ENCODE measurements around the gene KIAA0753. TPM values are rescaled to one million over a fixed set of nuclear protein-coding genes. Genes with fewer than 3 reads are reported as not detected.

Gene KIAA0753
- total RNA-seq, 1 donor: 14.4 TPM

DNA sequence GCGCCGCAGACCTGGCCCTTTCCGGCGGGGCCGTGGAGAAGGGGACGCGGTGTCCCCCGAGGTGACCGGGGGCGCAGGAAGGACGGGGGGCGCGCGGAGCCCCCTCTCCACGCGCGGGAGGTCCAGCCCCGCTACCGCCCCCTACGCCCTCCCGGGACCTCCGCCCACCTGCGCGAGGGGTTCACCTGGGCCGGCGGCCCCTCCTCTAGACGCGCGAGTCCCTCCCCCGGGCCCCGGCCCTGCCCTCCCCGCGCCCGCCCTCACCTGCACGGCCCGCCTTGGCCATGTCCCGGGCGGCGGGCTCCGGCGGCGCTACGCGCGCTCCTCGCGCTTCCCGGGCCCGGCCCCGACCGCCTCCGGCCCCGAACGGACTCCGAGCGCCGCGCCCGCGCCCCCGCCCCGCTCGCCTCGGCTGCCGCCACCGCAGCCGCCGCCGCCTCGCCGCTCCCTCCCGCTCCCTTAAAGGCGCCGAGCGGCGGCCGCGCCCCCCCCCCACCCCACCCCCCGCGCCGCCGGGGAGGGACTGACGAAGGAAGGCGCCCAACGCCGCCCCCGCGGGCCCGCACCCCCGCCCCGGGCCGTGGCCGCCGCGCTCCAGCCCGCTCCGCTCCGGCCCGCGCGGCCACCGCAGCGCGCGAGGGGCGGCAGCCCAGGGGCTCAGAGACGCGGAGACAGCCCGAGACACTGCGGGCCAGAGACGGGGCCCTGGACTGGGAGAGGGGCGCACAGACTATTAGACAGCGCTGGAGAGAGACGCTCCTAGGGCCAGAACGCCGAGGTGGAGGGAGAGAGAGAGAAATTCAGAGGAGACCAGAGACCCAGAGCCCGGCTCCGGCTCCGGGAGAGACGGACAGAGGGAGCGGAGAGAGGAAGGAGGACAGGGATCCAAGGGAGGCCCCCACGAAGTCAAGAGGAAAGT, 84.1 kb downstream of the KIAA0753 start, which contains the start of gene PITPNM3:
TSS of gene PITPNM3 (minus strand) at position 435 of the 919 bp plus-strand sequence. CDS start at position 286, 149 bp downstream.
- no peak for DNase-seq (ENCODE audit: low read depth)
- peak within 1 kb of the TSS; percentile 58 for H3K4me3 ChIP-seq (ENCODE audit: low read depth, low read length)
- TF ChIP-seq, protein P1, sequence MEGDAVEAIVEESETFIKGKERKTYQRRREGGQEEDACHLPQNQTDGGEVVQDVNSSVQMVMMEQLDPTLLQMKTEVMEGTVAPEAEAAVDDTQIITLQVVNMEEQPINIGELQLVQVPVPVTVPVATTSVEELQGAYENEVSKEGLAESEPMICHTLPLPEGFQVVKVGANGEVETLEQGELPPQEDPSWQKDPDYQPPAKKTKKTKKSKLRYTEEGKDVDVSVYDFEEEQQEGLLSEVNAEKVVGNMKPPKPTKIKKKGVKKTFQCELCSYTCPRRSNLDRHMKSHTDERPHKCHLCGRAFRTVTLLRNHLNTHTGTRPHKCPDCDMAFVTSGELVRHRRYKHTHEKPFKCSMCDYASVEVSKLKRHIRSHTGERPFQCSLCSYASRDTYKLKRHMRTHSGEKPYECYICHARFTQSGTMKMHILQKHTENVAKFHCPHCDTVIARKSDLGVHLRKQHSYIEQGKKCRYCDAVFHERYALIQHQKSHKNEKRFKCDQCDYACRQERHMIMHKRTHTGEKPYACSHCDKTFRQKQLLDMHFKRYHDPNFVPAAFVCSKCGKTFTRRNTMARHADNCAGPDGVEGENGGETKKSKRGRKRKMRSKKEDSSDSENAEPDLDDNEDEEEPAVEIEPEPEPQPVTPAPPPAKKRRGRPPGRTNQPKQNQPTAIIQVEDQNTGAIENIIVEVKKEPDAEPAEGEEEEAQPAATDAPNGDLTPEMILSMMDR (IDR thresholded peaks at IDR 0.05; ENCODE audit: insufficient read depth, low read length): no peak

DNA sequence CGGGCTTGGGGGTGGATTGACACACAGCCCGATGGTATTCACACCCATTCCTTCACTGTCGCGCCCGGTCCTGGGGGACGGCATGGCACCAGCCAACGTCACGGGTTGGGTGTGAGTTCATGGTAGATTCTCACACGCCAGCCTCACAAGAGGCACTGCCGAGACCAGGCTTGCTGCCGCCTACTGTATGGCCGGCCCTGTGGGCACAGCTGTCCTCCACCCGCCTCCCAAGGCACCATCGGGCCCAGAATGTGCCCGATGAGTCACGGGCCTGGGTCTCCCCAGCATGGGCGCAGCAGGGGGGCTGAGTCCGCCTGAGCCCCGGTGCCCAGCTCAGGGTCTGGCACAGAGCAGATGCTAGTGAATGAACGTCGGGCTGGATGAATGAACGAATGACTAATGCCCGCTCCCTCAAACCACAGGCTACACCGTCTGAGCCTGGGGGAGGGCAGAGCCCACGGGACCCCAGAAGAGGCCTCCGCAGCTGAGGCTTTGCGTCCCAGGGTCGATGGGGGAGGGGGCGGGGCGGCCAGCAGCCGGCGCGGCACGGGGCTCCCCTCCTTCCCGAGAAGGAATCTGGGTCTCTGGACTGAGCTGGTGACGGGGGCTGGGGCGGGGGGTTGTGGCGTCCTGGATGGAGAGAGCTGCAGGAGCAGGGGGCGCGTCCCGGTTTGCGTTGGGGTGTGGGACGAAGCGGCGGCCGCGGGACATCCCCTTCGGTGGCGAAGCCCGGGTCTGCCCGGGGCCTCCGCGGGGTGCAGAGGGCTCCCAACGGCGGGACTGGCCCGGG, 85.0 kb downstream of the KIAA0753 start:
- peak; percentile 23 for DNase-seq (ENCODE audit: low read depth)
- TF ChIP-seq, protein P1 (IDR thresholded peaks at IDR 0.05; ENCODE audit: insufficient read depth, low read length): no peak
- H3K4me3 ChIP-seq (ENCODE audit: low read depth, low read length): peak overlapping the region; percentile 58

DNA sequence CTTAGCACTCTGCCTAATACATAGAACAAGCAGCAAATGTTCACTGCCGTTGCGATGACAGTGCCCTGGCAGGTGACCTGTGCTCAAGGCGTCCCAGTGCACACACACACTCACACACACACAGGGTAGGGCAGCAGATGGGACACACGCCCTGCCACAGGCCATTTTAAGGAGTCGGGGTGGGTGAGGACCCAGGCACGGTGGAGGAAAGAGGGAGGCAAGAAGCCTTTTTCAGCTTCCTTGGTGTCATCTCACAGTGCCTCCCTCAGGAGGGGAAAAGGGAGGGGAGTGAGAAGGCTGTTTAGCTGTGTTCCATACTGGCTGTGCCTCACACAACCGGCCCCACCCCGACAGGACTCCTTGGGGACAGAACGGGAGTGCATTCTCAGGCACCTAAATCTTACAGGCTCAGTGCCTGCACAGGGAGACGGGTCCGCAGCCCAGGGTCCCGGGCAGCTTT, 85.6 kb downstream of the KIAA0753 start:
- TF ChIP-seq, protein P1 (IDR thresholded peaks at IDR 0.05; ENCODE audit: insufficient read depth, low read length): no peak
- H3K4me3 ChIP-seq (ENCODE audit: low read depth, low read length): no peak overlapping the region
- DNase-seq (ENCODE audit: low read depth): no peak

DNA sequence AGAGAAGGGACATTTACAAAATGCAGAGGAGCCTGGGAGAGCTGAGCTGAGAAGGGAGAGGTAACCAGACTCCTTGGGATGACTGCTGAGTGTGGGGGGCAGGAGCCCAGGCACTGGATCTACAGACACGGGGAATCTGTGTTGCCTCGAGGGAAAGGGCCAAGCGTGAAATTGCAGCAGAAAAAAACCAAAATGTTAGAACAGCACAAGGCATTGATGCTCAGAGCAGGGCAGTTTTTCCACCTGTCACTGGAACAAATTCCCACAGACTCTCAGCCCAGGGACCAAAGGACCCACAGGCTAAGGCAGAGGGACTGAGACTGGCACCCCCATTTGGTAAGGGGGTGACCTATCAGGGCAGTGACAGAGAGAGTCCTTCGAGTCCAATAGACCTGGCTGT, 86.2 kb downstream of the KIAA0753 start:
- TF ChIP-seq, protein P1 (IDR thresholded peaks at IDR 0.05; ENCODE audit: insufficient read depth, low read length): no peak
- H3K4me3 ChIP-seq (ENCODE audit: low read depth, low read length): no peak overlapping the region
- no peak for DNase-seq (ENCODE audit: low read depth)

DNA sequence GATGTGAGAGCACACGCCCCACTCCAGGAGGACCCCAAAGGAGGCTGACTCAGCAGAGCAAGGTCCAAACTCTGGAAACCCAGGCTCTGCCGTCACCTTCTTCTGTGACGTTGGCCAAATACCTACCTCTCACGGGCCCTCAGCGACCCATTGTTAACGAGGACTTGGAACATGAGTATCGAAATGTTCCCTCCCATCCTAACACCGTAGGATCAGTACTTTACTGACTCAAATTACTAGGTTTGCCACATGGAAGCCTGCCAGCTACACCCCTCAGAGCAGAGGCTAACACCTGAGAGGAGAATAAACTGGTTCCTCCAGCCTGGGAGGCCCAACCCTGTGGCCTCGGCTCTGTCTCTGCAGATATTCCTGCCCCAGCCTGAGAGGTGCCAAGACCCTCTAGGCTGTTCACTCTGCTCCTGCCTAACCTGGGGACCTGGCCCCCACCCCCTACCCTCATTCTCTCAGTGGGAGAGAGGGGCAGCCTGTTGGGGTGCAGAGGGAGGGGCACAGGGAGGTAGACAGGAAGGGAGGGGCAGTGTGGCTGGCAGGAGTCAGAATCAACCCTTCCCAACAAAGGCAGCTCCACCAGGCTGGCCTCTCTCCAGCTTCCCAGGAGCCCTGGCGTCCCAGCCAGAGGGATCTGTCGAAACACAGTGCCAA, 88.5 kb downstream of the KIAA0753 start:
- DNase-seq (ENCODE audit: low read depth): no peak
- TF ChIP-seq, protein P1 (IDR thresholded peaks at IDR 0.05; ENCODE audit: insufficient read depth, low read length): no peak

DNA sequence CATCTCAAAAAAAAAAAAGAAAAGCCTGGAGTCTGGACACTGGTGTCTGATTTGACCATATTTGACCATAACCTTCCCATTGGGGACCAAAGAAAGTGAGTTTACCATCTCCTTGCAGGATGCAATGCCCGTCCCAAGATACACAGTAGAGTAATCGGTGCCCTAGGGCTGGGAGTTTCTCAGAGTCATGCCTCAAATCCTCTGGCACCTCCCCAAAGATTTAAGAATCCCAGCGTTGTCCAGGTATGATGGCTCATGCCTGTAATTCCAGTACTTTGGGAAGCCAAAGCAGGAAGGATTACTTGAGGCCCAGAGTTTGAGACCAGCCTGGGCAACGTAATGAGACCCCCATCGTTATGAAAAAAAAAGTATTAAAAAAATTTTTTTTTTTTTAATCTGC, 89.2 kb downstream of the KIAA0753 start:
- DNase-seq (ENCODE audit: low read depth): no peak
- TF ChIP-seq, protein P1 (IDR thresholded peaks at IDR 0.05; ENCODE audit: insufficient read depth, low read length): no peak
- H3K4me3 ChIP-seq (ENCODE audit: low read depth, low read length): no peak overlapping the region

More for the DNA sequence above, 88.5 kb downstream of the KIAA0753 start:
- H3K4me3 ChIP-seq (ENCODE audit: low read depth, low read length): no peak overlapping the region
